Ovary (tissue), 9 donors: Measurements from ENCODE around the gene ATP10D. TPM values are rescaled to one million over a fixed set of nuclear protein-coding genes. Genes with fewer than 3 reads are reported as not detected.
"Not testable (repeated sequence)": the region's sequence is repeated elsewhere in the genome, so short reads cannot be mapped to it uniquely, and the experiment has no call there.

ENCODE experiments used
- DNase-seq, 5 donors: peaks; one replicate each; pipeline ENCODE4 v3.0.0-alpha.2; 2019 to 2020
- H3K27ac ChIP-seq, 2 donors: fragments of 200-600 bp; one replicate each; pipeline versions ENCODE4 v1.5.1 to v1.8.0; 2019 to 2022
- H3K27me3 ChIP-seq: fragments of 200-600 bp; one replicate; pipeline ENCODE4 v1.8.0; 2022
- H3K36me3 ChIP-seq: fragments of 200-600 bp; sonication (generic); one replicate; pipeline ENCODE4 v1.5.1; 2019
- H3K4me1 ChIP-seq: one replicate; pipeline ENCODE4 v1.8.1; 2013; ENCODE audit warnings: mild to moderate bottlenecking, moderate library complexity; ENCODE audit not compliant: insufficient read depth
- H3K4me3 ChIP-seq: fragments of 200-600 bp; sonication (generic); one replicate; pipeline ENCODE4 v1.5.1; 2017
- H3K9me3 ChIP-seq, 2 donors: fragments of 200-600 bp in 1 of 2; sonication (generic) in 1 of 2; one replicate each; pipeline versions ENCODE4 v1.5.1 to v1.8.1; 2013 to 2019; ENCODE audit warnings: mild to moderate bottlenecking in 1 of 2, moderate library complexity in 1 of 2
- CTCF ChIP-seq, 3 donors: fragments of 450-650 bp in 2 of 3; fragments of 200-600 bp in 1 of 3; IDR thresholded peaks; one replicate each; pipeline versions ENCODE4 v1.5.1 to v1.8.0; 2016 to 2022; ENCODE audit warnings: antibody characterized with exemption in 3 of 3, mild to moderate bottlenecking in 1 of 3
- EP300 ChIP-seq: sonication (generic); formaldehyde crosslinking; IDR thresholded peaks from one replicate; pipeline ENCODE4 v1.6.1; 2017; ENCODE audit warnings: antibody characterized with exemption
- POLR2A ChIP-seq: fragments of 450-650 bp; IDR thresholded peaks from one replicate; pipeline ENCODE4 v1.6.1; 2017; ENCODE audit warnings: antibody characterized with exemption, mild to moderate bottlenecking, moderate library complexity
- WGBS, 3 donors: extraction: QIAGEN DNeasy Blood & Tissue Kit in 1 of 3; methylation state at CpG; one replicate each; pipeline versions ENCODE4 v1.1.5 to v1.1.7; 2013 to 2017; 5-methylcytosine and 5-hydroxymethylcytosine counted together
- intact Hi-C, 4 donors: fragments of 100-400 bp; cut with DNase I; formaldehyde crosslinking; loops; one replicate each; pipeline versions ENCODE4 v1.11.0 to v1.15.1; 2022 to 2023
- polyA plus RNA-seq, 2 donors: library from polyadenylated mRNA; stranded (reverse); fragments of 200-250 nt in 1 of 2; fragments of 350-450 nt in 1 of 2; fragmentation: Illumina TruSeq in 1 of 2; extraction: RNeasy Lipid Tissue Mini Kit (QIAGEN cat#74804) in 1 of 2; gene quantifications; one replicate each; pipeline ENCODE4 v1.2.3, GENCODE V29; 2013 to 2014
- total RNA-seq, 7 donors: library from RNA; depleted of rRNA in 2 of 7; stranded (reverse); fragments of >200 nt in 2 of 7; fragmentation: NEBNext Ultra II Directional in 3 of 7; extraction: Animal tissue kit (Norgen Biotek cat#: 25700) in 3 of 7; gene quantifications; one replicate each; pipeline versions ENCODE4 v1.1.0 to v1.2.4, GENCODE V29; 2016 to 2023
- donor health status: DM: no; HTN: no; CAD: no; lungs with moderate emphysema.
- donor health status: DM: no; HTN: no; CAD: no.
- donor health status: Bipolar disorder and iron deficiency.
- donor health status: DM: yes; HTN: yes; CAD: no.
- donor health status: DM: no; HTN: no; CAD: no.
- donor health status: DM: yes; HTN: yes; CAD: no.

ATP10D gene
- total and polyA plus RNA-seq, 9 donors = 8.2 to 27.8 (median 19.6) TPM

GRCh38 chr4:47550899-47551548 lies 65.9 kb downstream of the ATP10D start:
- TF ChIP-seq POLR2A (no peak), CTCF (IDR thresholded peaks at IDR 0.05) (no peak), EP300 (no peak)
- Histone ChIP-seq H3K27me3 (no peaks in the 10 kb centered on the region), H3K27ac (no peak overlapping the region), H3K9me3 (no peaks in the 10 kb centered on the region), H3K4me3 (no peak overlapping the region), H3K4me1 (no peaks in the 10 kb centered on the region), H3K36me3 (no peaks in the 10 kb centered on the region)
- intact Hi-C loops = no loop called here
- DNase-seq = no peak
- 96% methylated on average over 7 of the region's 7 CpGs for WGBS, 3 donors

DNA sequence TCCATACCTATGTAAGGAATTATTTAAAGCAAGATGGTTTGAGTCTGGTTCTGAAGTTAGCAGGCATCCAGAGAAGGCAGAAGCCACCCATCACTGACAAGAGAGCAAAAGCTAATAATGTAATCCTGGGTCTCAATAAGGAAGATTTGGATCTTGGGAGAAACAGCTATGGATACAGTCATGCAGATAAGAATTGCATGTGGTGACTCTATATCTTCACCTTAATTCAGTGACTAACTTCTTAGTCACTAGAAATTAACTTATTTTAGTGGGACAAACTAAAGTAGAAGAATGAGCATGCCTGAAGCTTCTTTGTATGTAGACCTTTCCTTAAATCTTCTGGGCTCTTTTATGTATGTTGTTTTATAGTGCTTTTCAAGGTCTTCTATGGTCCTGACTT lies 66.6 kb downstream of the ATP10D start:
- no peaks in the 10 kb centered on the region for H3K36me3 ChIP-seq

GRCh38 chr4:47553329-47554125 lies 68.5 kb downstream of the ATP10D start:
- H3K27ac ChIP-seq = no peak overlapping the region
- no peak overlapping the region for H3K4me3 ChIP-seq
- WGBS, 3 donors = 87 to 93% (median 93%) methylated on average over 2 of the region's 2 CpGs
- no peaks in the 10 kb centered on the region for H3K27me3 ChIP-seq
- no peaks in the 10 kb centered on the region for H3K36me3 ChIP-seq
- TF ChIP-seq POLR2A (no peak), CTCF (IDR thresholded peaks at IDR 0.05) (no peak), EP300 (no peak)
- no peak for DNase-seq
- H3K9me3 ChIP-seq = no peaks in the 10 kb centered on the region
- intact Hi-C loops = no loop called here
- H3K4me1 ChIP-seq = no peaks in the 10 kb centered on the region

More for the DNA sequence above, 66.6 kb downstream of the ATP10D start:
- DNase-seq = no peak
- H3K9me3 ChIP-seq = no peaks in the 10 kb centered on the region
- H3K4me3 ChIP-seq = no peak overlapping the region
- intact Hi-C loops = no loop called here
- H3K4me1 ChIP-seq = no peaks in the 10 kb centered on the region
- TF ChIP-seq CTCF (IDR thresholded peaks at IDR 0.05) (no peak), POLR2A (no peak), EP300 (no peak)
- no peak overlapping the region for H3K27ac ChIP-seq
- H3K27me3 ChIP-seq = no peaks in the 10 kb centered on the region

GRCh38 chr4:47555920-47556319 lies 70.8 kb downstream of the ATP10D start:
- DNase-seq, H3K27me3 ChIP-seq, intact Hi-C loops, H3K9me3 ChIP-seq, H3K4me3 ChIP-seq, H3K27ac ChIP-seq, H3K36me3 ChIP-seq, H3K4me1 ChIP-seq: not testable (repeated sequence)
- WGBS, 3 donors = 77 to 99% (median 80%) methylated on average over 3 of the region's 3 CpGs

- no peak for DNase-seq
- Histone ChIP-seq H3K27me3 (no peaks in the 10 kb centered on the region), H3K4me1 (no peaks in the 10 kb centered on the region), H3K4me3 (no peak overlapping the region), H3K27ac (no peak overlapping the region), H3K36me3 (no peaks in the 10 kb centered on the region), H3K9me3 (no peaks in the 10 kb centered on the region)
- TF ChIP-seq CTCF (IDR thresholded peaks at IDR 0.05) = no peak
- no peak for TF ChIP-seq EP300
- no peak for TF ChIP-seq POLR2A
- intact Hi-C loops = no loop called here
- 96 to 98% (median 98%) methylated on average over 2 of the region's 2 CpGs for WGBS, 3 donors
These were observed 72.2 kb downstream of the ATP10D start for GRCh38 chr4:47557255-47557654.
